ENCODE results near the gene DAZAP1. TPM values are rescaled to one million over a fixed set of nuclear protein-coding genes. Genes with fewer than 3 reads are reported as not detected.

DAZAP1 gene
- total and polyA plus RNA-seq, 2 experiments from 2014 or later: 11.0 to 56.6 TPM

DNA sequence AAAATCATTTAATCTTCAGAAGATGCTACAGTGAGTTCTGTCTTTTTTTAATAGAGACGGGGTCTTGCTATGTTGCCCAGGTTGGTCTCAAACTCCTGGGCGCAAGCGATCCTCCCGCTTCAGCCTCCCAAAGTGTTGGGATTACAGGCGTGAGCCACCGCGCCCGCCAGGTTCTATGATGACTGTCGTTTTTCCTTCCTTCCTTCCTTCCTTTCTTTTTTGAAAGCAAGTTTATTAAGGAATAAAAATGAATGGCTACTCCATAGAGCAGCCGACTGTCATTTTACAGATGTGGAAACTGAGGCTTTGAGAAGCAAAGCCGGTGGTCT is 5.5 kb upstream of the DAZAP1 start:
- H3K27me3 ChIP-seq (replicated peaks; ENCODE audit: insufficient read depth): no peaks in the 10 kb centered on the region
- in situ Hi-C loops (cut with MboI): no loop called here
- H2AFZ ChIP-seq: peak overlapping the region; percentile 65
- no peaks in the 10 kb centered on the region for H3F3A ChIP-seq (ENCODE audit: insufficient read depth)
- H4K20me1 ChIP-seq (ENCODE audit: insufficient read depth): no peaks in the 10 kb centered on the region
- no peaks in the 10 kb centered on the region for H3K36me3 ChIP-seq (ENCODE audit: low read depth)
- H3K9me3 ChIP-seq (ENCODE audit: low read depth): no peaks in the 10 kb centered on the region
- H3K27ac ChIP-seq: no peak overlapping the region
- no peaks in the 10 kb centered on the region for H3K9me2 ChIP-seq (ENCODE audit: insufficient read depth)
- H3K9ac ChIP-seq: peak overlapping the region; percentile 61
- no peak for DNase-seq
- H3K4me3 ChIP-seq: peak overlapping the region; percentile 80
- no peaks in the 10 kb centered on the region for H3K79me2 ChIP-seq (ENCODE audit: insufficient read depth)
- H3K4me1 ChIP-seq (ENCODE audit: insufficient read depth): 0 out of 2 replicates have a peak, but pooled peaks cover 3% of the 10 kb centered on the region
- TF ChIP-seq EZH2 (IDR thresholded peaks at IDR 0.05; ENCODE audit: insufficient read depth, poor library complexity, severe bottlenecking) (no peak), EZH2phosphoT487 (IDR thresholded peaks at IDR 0.05; ENCODE audit: insufficient read depth, low read depth) (no peak)
- H3K4me2 ChIP-seq (ENCODE audit: unreplicated experiment): peak overlapping the region; percentile 87
- WGBS, 2 experiments (ENCODE audit: low coverage in 1 of 2, low lambda C conversion rate in 2 of 2, missing lambda C conversion rate in 2 of 2): 56 to 61% methylated on average over 11 of the region's 11 CpGs

DNA sequence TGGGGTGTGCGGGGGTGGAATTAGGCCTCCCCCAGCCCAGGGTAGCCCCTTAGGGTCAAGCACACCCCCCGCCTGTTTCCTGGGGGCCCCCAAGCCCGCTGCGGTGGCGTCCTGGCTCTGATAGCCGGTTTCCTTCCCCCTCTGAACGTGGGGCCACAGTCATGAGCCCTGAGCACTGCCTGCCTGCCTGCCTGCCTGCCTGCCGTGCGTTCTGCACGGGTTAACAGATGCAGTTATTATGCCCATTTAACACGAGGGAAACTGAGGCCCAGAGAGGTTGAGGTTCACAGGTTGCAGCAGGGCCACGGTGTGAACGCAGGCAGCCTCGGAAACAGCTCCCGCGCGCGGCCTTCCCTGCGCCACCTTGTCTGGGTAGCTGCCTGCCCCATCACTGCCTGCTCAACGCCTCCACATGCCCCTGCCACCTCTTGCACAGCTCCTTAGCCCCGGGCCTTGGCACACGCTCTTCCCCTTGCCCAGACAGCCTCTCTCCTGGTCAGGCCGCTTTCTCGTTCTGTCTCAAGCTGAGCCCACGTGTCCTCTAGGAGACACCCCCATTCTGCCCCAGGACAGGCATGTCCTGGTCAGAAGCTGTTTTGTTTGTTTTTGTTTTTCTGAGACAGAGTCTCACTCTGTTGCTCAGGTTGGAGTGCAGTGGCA is 4.8 kb upstream of the DAZAP1 start:
- no peaks in the 10 kb centered on the region for H3K27me3 ChIP-seq (replicated peaks; ENCODE audit: insufficient read depth)
- DNase-seq: no peak
- H2AFZ ChIP-seq: 0 out of 2 replicates have a peak overlapping the region, but pooled peaks have one; percentile 13
- no peak overlapping the region for H3K27ac ChIP-seq
- no peak overlapping the region for H3K9ac ChIP-seq
- H3K79me2 ChIP-seq (ENCODE audit: insufficient read depth): no peaks in the 10 kb centered on the region
- H3F3A ChIP-seq (ENCODE audit: insufficient read depth): no peaks in the 10 kb centered on the region
- 68 to 73% methylated on average over 25 of the region's 25 CpGs for WGBS, 2 experiments (ENCODE audit: low coverage in 1 of 2, low lambda C conversion rate in 2 of 2, missing lambda C conversion rate in 2 of 2)
- H3K36me3 ChIP-seq (ENCODE audit: low read depth): no peaks in the 10 kb centered on the region
- TF ChIP-seq EZH2 (IDR thresholded peaks at IDR 0.05; ENCODE audit: insufficient read depth, poor library complexity, severe bottlenecking) (no peak), EZH2phosphoT487 (IDR thresholded peaks at IDR 0.05; ENCODE audit: insufficient read depth, low read depth) (no peak)
- in situ Hi-C loops (cut with MboI): no loop called here
- H3K4me2 ChIP-seq (ENCODE audit: unreplicated experiment): no peak overlapping the region
- H3K9me2 ChIP-seq (ENCODE audit: insufficient read depth): no peaks in the 10 kb centered on the region
- H4K20me1 ChIP-seq (ENCODE audit: insufficient read depth): no peaks in the 10 kb centered on the region
- H3K4me1 ChIP-seq (ENCODE audit: insufficient read depth): 0 out of 2 replicates have a peak, but pooled peaks cover 3% of the 10 kb centered on the region
- no peak overlapping the region for H3K4me3 ChIP-seq
- H3K9me3 ChIP-seq (ENCODE audit: low read depth): no peaks in the 10 kb centered on the region

DNA sequence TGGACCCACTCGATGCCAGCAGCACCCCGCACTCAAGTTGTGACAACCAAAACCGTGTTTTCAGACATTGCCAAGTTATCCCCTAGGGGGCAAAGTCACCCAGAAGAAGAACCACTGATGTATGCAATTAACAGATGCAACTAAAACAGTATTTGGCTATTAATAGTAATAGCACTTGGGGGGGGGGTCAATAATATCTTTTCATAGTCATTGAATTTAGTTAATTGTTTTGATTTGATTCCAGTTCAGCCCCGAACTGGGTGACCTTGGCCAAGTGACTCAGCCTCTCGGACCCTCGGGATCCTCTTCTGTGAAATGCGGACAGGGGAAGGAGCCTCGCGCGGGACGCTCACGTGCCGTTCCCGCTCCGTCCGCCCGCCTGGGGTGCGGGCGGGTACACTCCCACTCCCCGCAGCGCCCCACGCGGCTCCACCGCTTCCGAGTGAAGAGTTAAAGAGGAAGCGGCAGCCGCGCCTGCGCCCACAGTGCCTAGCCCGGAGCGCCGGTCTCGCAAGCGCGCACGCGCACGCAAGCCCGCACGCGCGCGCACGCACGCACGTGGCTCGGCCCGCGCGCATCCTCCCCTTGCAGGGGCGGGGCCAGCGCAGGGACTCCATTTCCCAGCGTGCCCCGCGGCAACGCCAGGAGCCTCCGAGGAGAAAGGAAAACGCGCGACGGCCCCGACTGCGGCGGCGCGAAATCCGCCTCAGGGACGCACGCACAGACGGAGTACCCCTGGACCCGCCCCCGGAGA is 435 bp upstream of the DAZAP1 start:
- Histone ChIP-seq H3K9ac (peak overlapping the region; percentile 78), H3K4me1 (ENCODE audit: insufficient read depth) (peaks cover 20% of the 10 kb centered on the region), H3K79me2 (ENCODE audit: insufficient read depth) (peaks cover 41% of the 10 kb centered on the region), H3K9me2 (ENCODE audit: insufficient read depth) (no peaks in the 10 kb centered on the region), H3K4me2 (ENCODE audit: unreplicated experiment) (peak overlapping the region; percentile 73), H3F3A (ENCODE audit: insufficient read depth) (0 out of 2 replicates have a peak, but pooled peaks cover 4% of the 10 kb centered on the region), H3K27ac (peak overlapping the region; percentile 61), H4K20me1 (ENCODE audit: insufficient read depth) (no peaks in the 10 kb centered on the region), H2AFZ (peak overlapping the region; percentile 87), H3K27me3 (replicated peaks; ENCODE audit: insufficient read depth) (no peaks in the 10 kb centered on the region), H3K36me3 (ENCODE audit: low read depth) (no peaks in the 10 kb centered on the region), H3K9me3 (ENCODE audit: low read depth) (no peaks in the 10 kb centered on the region), H3K4me3 (peak overlapping the region; percentile 79)
- WGBS, 2 experiments (ENCODE audit: low coverage in 1 of 2, low lambda C conversion rate in 2 of 2, missing lambda C conversion rate in 2 of 2): 1 to 2% methylated on average over 49 to 69 of the region's 72 CpGs
- peak; percentile 99 for DNase-seq
- TF ChIP-seq EZH2 (IDR thresholded peaks at IDR 0.05; ENCODE audit: insufficient read depth, poor library complexity, severe bottlenecking): no peak
- no peak for TF ChIP-seq EZH2phosphoT487 (IDR thresholded peaks at IDR 0.05; ENCODE audit: insufficient read depth, low read depth)
- in situ Hi-C loops (cut with MboI): no loop called here

DNA sequence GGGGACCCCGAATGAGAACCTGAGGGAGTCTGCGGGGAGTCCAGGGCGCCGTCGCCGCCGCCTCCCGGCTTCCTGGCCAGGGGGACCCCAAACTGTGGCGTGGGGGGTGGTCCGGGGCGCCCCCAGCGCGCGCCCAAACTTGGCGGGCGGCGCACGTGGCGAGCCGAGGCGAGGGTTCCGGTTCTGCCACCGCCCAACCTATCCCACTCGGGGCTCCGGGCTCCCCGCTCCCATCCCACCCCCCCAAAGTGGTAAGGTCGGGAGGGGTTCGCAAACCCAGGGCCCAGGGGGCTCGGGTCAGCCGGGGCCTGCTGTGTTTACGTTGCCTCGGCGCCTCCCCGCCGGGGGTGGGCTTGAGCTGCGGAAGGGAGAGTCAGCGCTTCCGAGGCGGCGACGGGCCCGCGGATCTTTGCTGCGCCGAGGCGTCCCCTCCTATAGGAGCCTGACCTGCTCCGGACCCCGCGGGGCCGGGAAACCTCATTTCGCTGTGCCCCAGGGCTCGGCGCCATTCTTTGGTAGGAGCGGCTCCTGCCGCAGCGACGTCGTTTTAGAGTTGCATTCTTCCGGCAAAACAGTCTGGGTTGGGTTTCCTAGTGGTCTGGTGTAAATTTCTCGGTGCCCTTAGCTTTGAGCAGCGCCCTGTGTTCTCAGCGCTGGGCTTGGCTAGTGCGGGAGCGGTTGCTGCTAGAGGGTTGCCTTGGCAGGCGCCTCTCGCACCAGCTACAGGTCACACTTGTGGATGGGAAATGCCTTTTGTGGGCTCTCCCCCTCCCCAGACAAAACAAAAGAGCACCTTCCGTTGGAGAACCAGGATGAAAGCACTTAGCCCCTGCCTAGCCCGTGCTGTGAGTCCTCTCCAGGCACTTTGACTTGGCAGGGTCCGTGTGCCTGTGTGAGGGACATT is 1.2 kb downstream of the DAZAP1 start:
- TF ChIP-seq EZH2 (IDR thresholded peaks at IDR 0.05; ENCODE audit: insufficient read depth, poor library complexity, severe bottlenecking) (no peak), EZH2phosphoT487 (IDR thresholded peaks at IDR 0.05; ENCODE audit: insufficient read depth, low read depth) (no peak)
- Histone ChIP-seq H3K9ac (peak overlapping the region; percentile 97), H3K79me2 (ENCODE audit: insufficient read depth) (peaks cover 57% of the 10 kb centered on the region), H3K36me3 (ENCODE audit: low read depth) (no peaks in the 10 kb centered on the region), H4K20me1 (ENCODE audit: insufficient read depth) (no peaks in the 10 kb centered on the region), H3K4me2 (ENCODE audit: unreplicated experiment) (peak overlapping the region; percentile 84), H2AFZ (no peak overlapping the region), H3K9me3 (ENCODE audit: low read depth) (no peaks in the 10 kb centered on the region), H3F3A (ENCODE audit: insufficient read depth) (0 out of 2 replicates have a peak, but pooled peaks cover 4% of the 10 kb centered on the region), H3K27ac (peak overlapping the region; percentile 92), H3K27me3 (replicated peaks; ENCODE audit: insufficient read depth) (no peaks in the 10 kb centered on the region), H3K9me2 (ENCODE audit: insufficient read depth) (no peaks in the 10 kb centered on the region), H3K4me3 (peak overlapping the region; percentile 75), H3K4me1 (ENCODE audit: insufficient read depth) (peaks cover 23% of the 10 kb centered on the region)
- WGBS, 2 experiments (ENCODE audit: low coverage in 1 of 2, low lambda C conversion rate in 2 of 2, missing lambda C conversion rate in 2 of 2): 1 to 3% methylated on average over 39 to 65 of the region's 69 CpGs
- in situ Hi-C loops (cut with MboI): no loop called here
- DNase-seq: peak; percentile 82
